H9 (cell line): ENCODE data around the gene SCN11A. TPM values are rescaled to one million over a fixed set of nuclear protein-coding genes. Genes with fewer than 3 reads are reported as not detected.

Source experiments
- DNase-seq: peaks from one replicate; pipeline ENCODE4 v3.0.0-alpha.2; 2017
- H2AFZ ChIP-seq: one replicate; pipeline ENCODE4 v1.6.1; 2013; ENCODE audit warnings: mild to moderate bottlenecking, low read length, control low read depth, moderate library complexity
- H2AK5ac ChIP-seq: 2 replicates; pipeline ENCODE4 v1.6.1; 2013; ENCODE audit warnings: low read length, control low read depth, mixed read lengths; ENCODE audit not compliant: insufficient read length
- H2BK120ac ChIP-seq: one replicate; pipeline ENCODE4 v1.6.1; 2013; ENCODE audit warnings: low read depth, mild to moderate bottlenecking, low read length, control low read depth, inconsistent platforms; ENCODE audit not compliant: poor library complexity, severe bottlenecking
- H2BK12ac ChIP-seq: 2 replicates; pipeline ENCODE4 v1.6.1; 2013; ENCODE audit warnings: low read length, control low read depth, mixed read lengths, low read depth; ENCODE audit not compliant: insufficient read length
- H2BK15ac ChIP-seq: 2 replicates; pipeline ENCODE4 v1.6.1; 2013; ENCODE audit warnings: low read depth, low read length, control low read depth
- H2BK20ac ChIP-seq: one replicate; pipeline ENCODE4 v1.6.1; 2013; ENCODE audit warnings: low read depth, mild to moderate bottlenecking, low read length, control low read depth, inconsistent platforms; ENCODE audit not compliant: poor library complexity, severe bottlenecking
- H2BK5ac ChIP-seq: 2 replicates; pipeline ENCODE4 v1.6.1; 2013; ENCODE audit warnings: low read length, control low read depth, mixed read lengths; ENCODE audit not compliant: insufficient read length
- H3K14ac ChIP-seq: 2 replicates; pipeline ENCODE4 v1.6.1; 2013; ENCODE audit warnings: low read length, control low read depth; ENCODE audit not compliant: insufficient read depth
- H3K18ac ChIP-seq: 2 replicates; pipeline ENCODE4 v1.6.1; 2013; ENCODE audit warnings: low read depth, mild to moderate bottlenecking, mixed read lengths, low read length, control low read depth; ENCODE audit not compliant: insufficient read length
- H3K23ac ChIP-seq: 2 replicates; pipeline ENCODE4 v1.6.1; 2013; ENCODE audit warnings: low read length, control low read depth, mixed read lengths, low read depth; ENCODE audit not compliant: insufficient read length
- H3K23me2 ChIP-seq: 2 replicates; pipeline ENCODE4 v1.6.1; 2013; ENCODE audit warnings: low read depth, mild to moderate bottlenecking, mixed read lengths, low read length, control low read depth; ENCODE audit not compliant: insufficient read length, poor library complexity, severe bottlenecking
- H3K27ac ChIP-seq: 2 replicates; pipeline ENCODE4 v1.5.1; 2013; ENCODE audit warnings: low read length, control low read depth, mixed read lengths, low read depth; ENCODE audit not compliant: insufficient read length
- H3K27me3 ChIP-seq: 2 replicates; pipeline ENCODE4 v1.6.1; 2013; ENCODE audit warnings: low read length, control low read depth, inconsistent platforms; ENCODE audit not compliant: insufficient read depth
- H3K4ac ChIP-seq: 2 replicates; pipeline ENCODE4 v1.6.1; 2013; ENCODE audit warnings: low read depth, mild to moderate bottlenecking, control low read depth, inconsistent platforms, low read length, moderate library complexity
- H3K4me1 ChIP-seq: 2 replicates; pipeline ENCODE4 v1.6.1; 2013; ENCODE audit warnings: low read length, control low read depth, inconsistent platforms; ENCODE audit not compliant: insufficient read depth
- H3K4me2 ChIP-seq: 2 replicates; pipeline ENCODE4 v1.6.1; 2013; ENCODE audit warnings: low read length, control low read depth, mixed read lengths; ENCODE audit not compliant: insufficient read length, insufficient read depth
- H3K56ac ChIP-seq: 2 replicates; pipeline ENCODE4 v1.6.1; 2013; ENCODE audit warnings: low read depth, mild to moderate bottlenecking, mixed read lengths, low read length, control low read depth; ENCODE audit not compliant: insufficient read length
- H3K79me1 ChIP-seq: 2 replicates; pipeline ENCODE4 v1.6.1; 2013; ENCODE audit warnings: low read depth, mild to moderate bottlenecking, moderate library complexity, low read length, control low read depth, inconsistent platforms; ENCODE audit not compliant: insufficient read depth, poor library complexity, severe bottlenecking
- H3K79me2 ChIP-seq: 2 replicates; pipeline ENCODE4 v1.6.1; 2013; ENCODE audit warnings: low read length, control low read depth, inconsistent platforms; ENCODE audit not compliant: insufficient read depth
- H3K9ac ChIP-seq: 2 replicates; pipeline ENCODE4 v1.6.1; 2013; ENCODE audit warnings: low read length, control low read depth, mixed read lengths; ENCODE audit not compliant: insufficient read length; ENCODE audit errors: extremely low read depth
- H3K9me3 ChIP-seq: one replicate; pipeline ENCODE4 v1.6.1; 2013; ENCODE audit warnings: low read depth, low read length, inconsistent platforms; ENCODE audit not compliant: control insufficient read depth
- H3T11ph ChIP-seq: one replicate; pipeline ENCODE4 v1.6.1; 2013; ENCODE audit warnings: mild to moderate bottlenecking, low read length, control low read depth, inconsistent platforms
- H4K20me1 ChIP-seq: one replicate; pipeline ENCODE4 v1.6.1; 2013; ENCODE audit not compliant: control insufficient read depth, insufficient read length, insufficient read depth
- H4K5ac ChIP-seq: 2 replicates; pipeline ENCODE4 v1.6.1; 2013; ENCODE audit warnings: low read depth, mild to moderate bottlenecking, mixed read lengths, low read length, control low read depth; ENCODE audit not compliant: insufficient read length
- H4K8ac ChIP-seq: replicated peaks from 2 replicates; pipeline ENCODE4 v1.6.1; 2013; ENCODE audit warnings: low read length, control low read depth, mixed read lengths, low read depth; ENCODE audit not compliant: insufficient read length
- H4K91ac ChIP-seq: 2 replicates; pipeline ENCODE4 v1.6.1; 2013; ENCODE audit warnings: low read depth, mild to moderate bottlenecking, moderate library complexity, mixed read lengths, low read length, control low read depth; ENCODE audit not compliant: insufficient read length
- H3K27ac Mint-ChIP-seq, 3 experiments: 2 replicates in 2 of 3; 3 replicates in 1 of 3; pipeline ENCODE4 v1.8.0; 2020 to 2021; ENCODE audit warnings: mixed read lengths in 3 of 3, mild to moderate bottlenecking in 1 of 3, moderate library complexity in 1 of 3
- H3K27me3 Mint-ChIP-seq: 2 replicates; pipeline ENCODE4 v1.8.0; 2021; ENCODE audit warnings: low read depth, mild to moderate bottlenecking, moderate library complexity, mixed read lengths
- H3K36me3 Mint-ChIP-seq, 3 experiments: 2 replicates in 2 of 3; 3 replicates in 1 of 3; pipeline ENCODE4 v1.8.0; 2020 to 2021; ENCODE audit warnings: low read depth in 3 of 3, mixed read lengths in 3 of 3; ENCODE audit not compliant: insufficient read depth in 1 of 3
- H3K4me1 Mint-ChIP-seq, 2 experiments: 2 replicates each; pipeline ENCODE4 v1.8.0; 2020; ENCODE audit warnings: mixed read lengths in 2 of 2
- H3K4me3 Mint-ChIP-seq, 2 experiments: 2 replicates in 1 of 2; 3 replicates in 1 of 2; pipeline ENCODE4 v1.8.0; 2020 to 2021; ENCODE audit warnings: mild to moderate bottlenecking in 2 of 2, mixed read lengths in 2 of 2, moderate library complexity in 1 of 2
- H3K9me3 Mint-ChIP-seq, 2 experiments: 2 replicates in 1 of 2; 3 replicates in 1 of 2; pipeline ENCODE4 v1.8.0; 2020; ENCODE audit warnings: mild to moderate bottlenecking in 2 of 2, mixed read lengths in 2 of 2, moderate library complexity in 1 of 2
- CTCF ChIP-seq: fragments of 200-600 bp; sonication (generic); conservative IDR thresholded peaks from 3 replicates; pipeline ENCODE4 v1.8.0; 2021; ENCODE audit warnings: antibody characterized with exemption, mild to moderate bottlenecking
- WGBS: extraction: QIAGEN DNeasy Blood & Tissue Kit; methylation state at CpG from one replicate; pipeline ENCODE4 v1.1.7; 2013; ENCODE audit warnings: missing lambda C conversion rate, low lambda C conversion rate, mixed read lengths; ENCODE audit not compliant: insufficient read length; ENCODE audit errors: extremely low coverage; 5-methylcytosine and 5-hydroxymethylcytosine counted together
- total RNA-seq: library from RNA; stranded (reverse); gene quantifications from 2 replicates; pipeline ENCODE4 v1.2.1, GENCODE V29; 2021

SCN11A gene
- total RNA-seq, 1 experiment from 2014 or later, result 0.17 TPM

- Histone ChIP-seq H4K20me1 (no peaks in the 10 kb centered on the region), H3K27ac (no peak overlapping the region), H3K27me3 (no peaks in the 10 kb centered on the region), H3K4me2 (no peak overlapping the region), H2BK5ac (no peak overlapping the region), H4K5ac (no peak overlapping the region), H2BK120ac (no peak overlapping the region), H3K79me1 (no peaks in the 10 kb centered on the region), H2BK12ac (no peak overlapping the region), H4K91ac (no peak overlapping the region), H3K14ac (no peak overlapping the region), H3K9ac (no peak overlapping the region), H3K4me1 (no peaks in the 10 kb centered on the region), H3K23ac (no peak overlapping the region), H3K56ac (no peak overlapping the region), H2BK15ac (no peak overlapping the region), H3T11ph (no peak overlapping the region), H2AFZ (no peak overlapping the region), H2BK20ac (no peak overlapping the region), H3K4ac (no peak overlapping the region), H3K18ac (no peak overlapping the region), H3K9me3 (no peaks in the 10 kb centered on the region), H2AK5ac (no peak overlapping the region), H3K23me2 (no peaks in the 10 kb centered on the region), H4K8ac (no peak overlapping the region), H3K79me2 (no peaks in the 10 kb centered on the region; the same call in 1 of the 2 replicates)
- peaks cover 9 to 32% (median 20%) of the 10 kb centered on the region in 3 experiments; a peak in 6 of 7 replicates for H3K36me3 Mint-ChIP-seq
- WGBS, result no CpG with 5 or more reads among the region's 9 CpGs
- no peak overlapping the region for H3K27ac Mint-ChIP-seq
- no peaks in the 10 kb centered on the region; the same call in 1 of the 2 replicates for H3K27me3 Mint-ChIP-seq
- no peak for TF ChIP-seq CTCF
- peaks cover 0 to 12% of the 10 kb centered on the region in 2 experiments; a peak in 2 of 4 replicates for H3K4me1 Mint-ChIP-seq
- no peaks in the 10 kb centered on the region for H3K9me3 Mint-ChIP-seq
- no peak overlapping the region for H3K4me3 Mint-ChIP-seq
- DNase-seq, result no peak
Measured at GRCh38 chr3:39100500-39100886, 48.7 kb upstream of the SCN11A start.
